Right hindlimb (tissue), 1 donor: Measurements from ENCODE around the gene L3MBTL4.
A peak's percentile ranks its signal among the peaks of the same experiment; 100 is the strongest.
"Not testable (repeated sequence)": the region's sequence is repeated elsewhere in the genome, so short reads cannot be mapped to it uniquely, and the experiment has no call there.

Experiments used
- DNase-seq: peaks from one replicate; pipeline ENCODE4 v3.0.0-alpha.2; 2018

Gene L3MBTL4

DNA sequence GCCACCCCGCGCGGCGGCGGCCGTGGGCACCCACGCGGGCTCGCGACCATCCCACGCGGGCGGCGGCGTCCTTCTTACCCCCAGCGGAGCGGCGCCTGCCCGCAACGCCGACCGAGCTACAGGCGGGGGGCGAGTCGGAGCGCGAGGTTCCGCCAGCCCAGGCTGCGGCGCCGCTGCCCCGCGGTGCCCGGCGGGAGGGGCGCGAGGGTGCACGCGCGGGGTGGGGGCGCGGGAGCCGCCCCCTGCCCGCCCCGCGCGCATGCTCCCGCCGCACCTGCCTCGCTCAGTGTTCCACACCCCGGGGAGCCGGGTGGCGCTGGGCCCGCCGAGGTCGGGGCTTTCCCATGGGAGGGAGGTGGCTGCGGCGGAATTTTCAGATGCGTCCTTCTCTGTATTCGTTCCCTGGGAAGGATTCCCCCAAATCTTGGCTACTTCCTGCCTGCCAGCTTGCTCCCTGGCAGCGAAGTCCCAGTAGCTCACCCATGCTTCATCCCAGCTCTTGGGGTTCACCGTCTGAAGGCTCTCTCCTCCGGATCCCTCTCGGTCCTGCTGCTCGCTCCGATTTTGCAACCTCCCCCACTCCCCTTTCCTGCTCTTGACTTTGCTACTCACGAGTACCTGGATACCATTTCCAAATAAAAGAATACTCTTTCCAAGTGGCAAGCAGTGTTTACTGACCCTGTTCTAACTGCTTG is at the start of gene L3MBTL4:
Gene L3MBTL4 (minus strand): TSS at position 189 of the 695 bp plus-strand sequence. CDS start 103,286 bp downstream, outside the sequence.
- peak; percentile 33 for DNase-seq

DNA sequence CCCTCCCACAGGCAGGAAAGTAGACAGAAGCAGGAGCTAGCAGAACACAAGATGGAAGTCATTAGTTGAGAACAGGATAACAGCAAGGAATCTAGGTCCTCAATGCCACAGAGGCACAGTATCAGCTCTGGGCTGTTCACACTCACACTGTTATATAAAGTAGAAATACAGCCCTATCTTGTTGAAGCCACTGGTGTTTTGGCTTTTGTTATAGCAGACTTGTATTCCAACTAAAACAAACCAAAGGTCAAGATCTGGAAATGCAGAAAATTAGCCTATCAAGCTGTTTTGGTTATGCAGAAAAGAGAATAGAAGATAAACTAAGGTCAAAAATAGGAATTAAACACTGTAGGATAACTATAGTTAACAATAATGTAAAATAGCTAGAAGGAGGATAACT is 37.5 kb upstream of the L3MBTL4 start:
- no peak for DNase-seq

- no peak for DNase-seq
These were observed 34.5 kb upstream of the L3MBTL4 start for GRCh38 chr18:6449213-6449612.

DNA sequence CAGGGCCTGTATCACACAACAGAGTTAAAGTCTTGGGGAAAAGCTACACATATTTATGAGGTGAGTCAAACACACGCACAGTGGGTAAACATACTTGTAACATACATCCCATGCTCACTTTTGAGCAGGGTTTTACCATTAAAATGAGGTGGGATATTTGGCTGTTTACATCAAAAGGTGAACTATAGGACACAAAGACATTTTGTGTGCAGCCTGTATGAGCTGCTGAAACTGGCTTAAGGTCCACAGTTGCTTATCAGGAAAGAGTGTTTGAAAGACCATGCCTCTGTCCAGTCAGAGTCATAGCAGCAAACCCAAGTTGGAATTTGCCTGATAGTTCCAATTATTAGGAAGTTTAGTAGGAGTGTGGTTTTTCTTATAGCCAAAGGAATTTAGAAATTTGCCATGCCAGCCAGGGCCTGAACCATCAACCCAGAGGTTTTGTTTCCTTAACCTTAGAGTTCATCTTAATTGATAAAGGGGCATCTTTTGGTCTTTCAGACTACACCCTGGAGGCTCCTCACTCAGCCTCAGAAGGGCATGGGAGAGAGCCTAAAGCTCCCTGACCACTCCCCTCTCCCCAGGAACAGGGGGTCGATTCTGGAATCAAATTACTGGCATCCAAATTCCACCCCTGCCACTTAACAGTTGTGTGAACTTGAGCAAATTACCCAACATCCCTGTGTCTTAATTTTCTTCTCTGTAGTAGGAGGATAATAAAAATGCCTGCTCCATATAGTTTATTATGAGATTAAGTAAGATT is 29.9 kb upstream of the L3MBTL4 start:
- DNase-seq, result no peak

GRCh38 chr18:6441200-6441599 is 26.5 kb upstream of the L3MBTL4 start:
- no peak for DNase-seq

GRCh38 chr18:6437937-6438818 is 23.5 kb upstream of the L3MBTL4 start:
- no peak for DNase-seq

DNA sequence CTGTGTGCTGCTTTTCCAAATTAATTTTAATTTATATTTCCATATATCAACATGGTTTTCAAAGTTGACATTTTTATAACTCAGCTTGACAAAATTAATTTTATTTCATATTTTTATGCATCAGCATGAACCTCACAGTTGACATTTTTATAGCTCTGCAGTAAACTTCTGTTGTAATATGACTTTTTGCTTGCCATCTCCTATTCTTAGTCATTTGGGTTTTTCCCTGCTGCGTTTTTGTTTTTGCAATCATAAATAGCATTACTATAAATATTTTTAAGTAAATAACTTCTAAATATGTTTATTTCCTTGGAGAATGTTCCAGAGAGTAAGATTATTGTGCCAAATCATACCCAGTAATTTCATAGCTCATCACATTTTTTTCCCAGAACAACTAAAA is 21.0 kb upstream of the L3MBTL4 start:
- DNase-seq, result no peak

DNA sequence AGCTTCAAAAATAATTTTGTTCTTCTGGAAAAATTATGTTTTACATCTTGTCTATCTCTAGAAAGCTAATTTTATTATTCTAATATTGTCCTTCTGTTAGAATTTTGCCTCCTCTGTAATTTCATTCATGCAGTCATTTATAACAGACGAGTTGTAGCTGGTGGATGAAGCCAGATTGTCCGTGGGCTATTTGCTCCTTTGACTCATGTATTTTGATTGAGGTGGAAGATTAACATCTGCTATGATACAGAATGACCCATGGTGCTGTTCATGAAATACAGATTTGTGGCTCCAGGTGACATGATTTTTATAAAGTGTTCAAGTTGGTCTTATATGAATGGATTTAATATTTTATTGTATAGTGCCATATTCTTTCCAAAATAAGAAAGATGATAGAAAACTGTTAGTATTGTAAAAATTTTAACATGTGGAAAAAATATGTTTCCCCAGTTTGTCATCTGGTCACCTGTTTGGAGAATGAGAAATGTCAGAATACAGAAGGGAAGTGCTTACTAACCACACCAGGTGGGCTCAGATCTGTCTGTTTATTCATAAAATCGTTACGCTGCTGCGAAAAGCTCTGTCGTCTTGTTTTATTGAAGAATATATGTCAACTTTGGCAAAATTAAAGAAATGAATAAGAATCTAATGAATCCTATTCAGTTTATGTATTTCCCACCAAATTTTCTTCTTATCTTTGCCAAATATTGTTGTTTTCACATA is 20.4 kb upstream of the L3MBTL4 start:
- no peak for DNase-seq

DNA sequence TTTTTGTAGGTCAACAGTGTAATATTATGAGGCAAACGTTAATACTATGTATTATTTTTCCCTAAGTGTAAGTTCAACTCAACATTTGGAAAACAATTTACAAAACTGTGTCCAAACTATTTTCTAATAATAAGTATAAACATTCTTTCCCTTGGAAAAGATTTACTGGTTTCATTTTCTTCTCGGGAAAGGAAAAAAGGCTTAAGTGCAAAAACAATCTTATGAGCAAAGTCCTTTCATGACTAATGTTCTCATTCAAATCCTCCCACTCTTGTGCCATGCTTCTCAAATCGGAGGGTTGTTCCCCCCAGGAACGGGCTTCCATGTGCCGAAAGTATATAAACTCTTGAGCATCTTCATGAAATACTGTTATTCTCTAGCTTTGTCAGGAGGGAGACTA is 19.8 kb upstream of the L3MBTL4 start:
- no peak for DNase-seq

DNA sequence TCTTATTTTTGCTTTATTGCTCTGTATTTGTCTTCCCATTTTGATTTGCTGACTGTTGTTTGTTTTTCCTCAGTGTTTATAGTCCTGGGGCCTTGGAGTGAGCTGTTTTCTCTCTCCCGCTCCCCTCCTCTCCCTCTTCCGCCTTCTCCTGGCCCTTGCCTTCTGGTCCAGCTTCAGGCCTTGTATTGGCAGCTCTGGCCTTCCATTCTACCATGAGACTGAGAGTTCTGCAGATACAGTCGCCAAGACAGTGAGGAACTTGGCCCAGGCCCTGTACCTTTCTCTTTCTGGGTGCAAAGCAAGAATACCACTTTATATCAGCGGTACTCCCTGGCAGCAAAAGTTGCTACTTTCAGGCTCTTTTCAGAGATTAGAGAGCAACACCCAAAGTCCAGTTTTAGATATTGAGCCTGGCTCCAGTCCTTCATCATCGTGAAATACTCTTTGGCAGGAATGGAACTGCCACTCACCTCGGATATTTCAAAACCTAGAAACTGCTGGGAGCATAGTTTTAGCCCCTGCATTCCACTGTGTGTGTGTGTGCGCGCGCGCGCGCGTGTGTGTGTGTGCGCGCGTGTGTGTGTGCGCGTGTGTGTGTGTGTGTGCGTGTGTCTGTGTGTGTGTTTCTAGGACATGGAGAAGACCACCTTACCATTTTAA is 17.1 kb upstream of the L3MBTL4 start:
- no peak for DNase-seq

DNA sequence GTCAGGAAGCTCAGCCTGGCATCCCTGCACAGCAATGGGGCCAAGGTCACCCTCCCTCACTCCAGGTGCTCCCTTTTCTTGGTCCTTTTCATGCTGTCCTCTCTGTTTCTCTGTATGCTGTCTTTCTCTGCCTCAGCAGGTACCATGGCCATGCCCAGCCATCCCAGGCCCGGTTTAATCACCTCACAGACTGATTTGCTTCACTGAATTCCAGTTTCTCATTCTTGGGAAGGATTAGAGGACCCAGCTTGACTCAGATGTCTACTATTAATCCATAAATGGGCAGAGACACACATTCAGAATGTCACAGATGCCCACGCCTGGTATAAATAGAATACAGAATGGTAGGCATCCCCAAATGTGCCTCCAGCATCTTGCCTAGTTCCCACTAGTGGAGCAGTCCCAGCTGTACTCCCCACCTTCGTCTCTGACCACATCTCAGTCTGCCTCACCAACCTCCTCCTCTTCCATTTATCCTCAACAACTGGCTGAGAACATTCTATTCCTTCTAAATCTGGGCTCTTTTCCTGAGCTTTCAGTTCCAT is 14.2 kb upstream of the L3MBTL4 start:
- DNase-seq, result no peak

- no peak for DNase-seq
These were observed 12.6 kb upstream of the L3MBTL4 start for GRCh38 chr18:6427286-6427685.

DNA sequence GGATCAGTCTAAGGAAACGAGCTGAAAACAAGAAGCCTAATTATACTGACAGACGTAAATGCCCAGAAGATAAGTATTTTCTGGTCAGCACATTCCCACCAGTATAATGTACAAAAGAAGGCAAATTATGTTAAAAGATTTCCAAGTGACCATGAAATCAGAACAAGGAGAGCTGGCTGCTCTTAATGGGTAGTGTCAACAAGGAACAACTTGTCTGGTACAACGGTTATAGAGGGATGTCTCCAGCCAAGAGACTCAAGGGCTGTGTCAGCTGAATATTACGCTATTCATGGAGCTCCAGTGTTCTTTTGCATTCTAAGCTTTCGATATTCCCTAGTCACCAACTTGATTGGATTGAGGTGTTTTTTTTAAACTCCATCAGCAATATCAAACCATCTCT is 8.6 kb upstream of the L3MBTL4 start:
- DNase-seq, result no peak

DNA sequence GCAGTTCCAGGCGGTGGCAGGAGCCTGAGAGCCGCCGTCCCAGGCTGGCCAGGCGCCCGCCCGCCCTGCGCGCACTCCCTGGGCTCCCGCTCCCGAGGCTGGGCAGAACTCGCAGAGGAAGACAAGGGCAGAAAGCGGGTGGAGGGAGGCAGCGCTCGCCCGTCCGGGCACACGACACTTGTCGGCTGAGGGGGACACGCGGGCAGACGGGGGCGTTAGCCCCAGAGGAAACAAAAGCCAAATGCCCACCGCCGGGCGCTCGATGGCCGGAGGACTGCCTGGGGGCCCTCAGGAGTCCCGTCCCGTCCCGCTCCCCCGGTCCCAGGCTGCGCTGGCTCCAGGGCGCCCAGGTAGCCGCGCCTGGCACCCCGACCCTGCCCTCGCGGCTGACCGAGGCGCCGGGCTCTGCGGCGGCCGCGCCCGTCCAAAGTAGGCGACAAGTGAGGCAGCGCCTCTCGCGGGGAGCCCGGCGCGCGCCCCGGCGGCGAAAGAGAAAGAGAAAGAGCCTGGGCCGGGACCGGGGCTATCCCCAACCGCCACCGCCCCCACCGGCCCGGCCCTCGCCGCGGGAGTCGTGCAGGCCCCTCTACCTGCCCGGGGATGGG is 491 bp downstream of the L3MBTL4 start:
- peak; percentile 73 for DNase-seq

- DNase-seq, result no peak
These were observed 1.1 kb downstream of the L3MBTL4 start for GRCh38 chr18:6413579-6414117.

- no peak for DNase-seq
These were observed 1.7 kb downstream of the L3MBTL4 start for GRCh38 chr18:6412933-6413472.

GRCh38 chr18:6411382-6411781 is 3.3 kb downstream of the L3MBTL4 start:
- DNase-seq, result no peak

DNA sequence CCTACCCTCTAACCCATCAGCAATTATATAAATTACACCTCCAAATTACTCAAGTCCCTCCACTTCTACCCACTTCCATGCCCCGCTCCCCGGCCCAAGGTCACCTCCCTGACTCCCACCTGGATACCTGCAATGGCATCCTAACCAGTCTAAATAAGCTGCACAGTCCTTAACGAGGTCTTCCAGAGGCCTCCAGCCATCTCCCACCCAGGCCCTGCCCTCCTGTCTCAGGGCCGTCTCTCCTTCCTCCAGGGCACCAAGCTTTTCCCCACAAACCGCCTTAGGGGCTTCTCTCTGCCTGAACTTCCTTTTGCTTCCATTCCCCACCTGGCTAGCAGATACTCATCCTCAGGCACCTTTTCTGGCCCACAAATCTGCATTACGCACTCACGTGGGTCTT is 4.8 kb downstream of the L3MBTL4 start:
- no peak for DNase-seq

DNA sequence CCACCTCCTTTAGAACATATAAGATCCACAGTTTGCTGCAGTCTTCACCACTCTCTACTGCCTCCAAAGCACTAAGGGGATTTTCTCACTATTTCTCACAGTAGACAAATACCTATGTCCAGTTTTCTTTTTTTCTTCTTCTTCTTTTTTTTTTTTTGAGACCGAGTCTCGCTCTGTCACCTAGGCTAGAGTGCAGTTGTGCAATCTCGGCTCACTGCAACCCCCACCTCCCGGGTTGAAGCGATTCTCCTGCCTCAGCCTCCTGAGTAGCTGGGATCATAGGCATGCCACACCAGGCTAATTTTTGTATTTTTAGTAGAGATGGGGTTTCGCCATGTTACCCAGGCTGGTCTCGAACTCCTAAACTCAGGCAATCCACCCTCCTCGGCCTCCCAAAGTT is 6.2 kb downstream of the L3MBTL4 start:
- not testable (repeated sequence) for DNase-seq

GRCh38 chr18:6406910-6407470 is 7.7 kb downstream of the L3MBTL4 start:
- no peak for DNase-seq
